Measurements from ENCODE around the gene NPAS3.
A peak's percentile ranks its signal among the peaks of the same experiment; 100 is the strongest.

The NPAS3 gene

GRCh38 chr14:33017016-33017415, 78.3 kb downstream of the NPAS3 start:
- no peak for DNase-seq

GRCh38 chr14:33019346-33019745, 80.7 kb downstream of the NPAS3 start:
- no peak for DNase-seq

- DNase-seq = no peak
Observed at GRCh38 chr14:33026850-33027430, 88.3 kb downstream of the NPAS3 start.

- DNase-seq = no peak
Observed at GRCh38 chr14:33029511-33029910, 90.8 kb downstream of the NPAS3 start.

GRCh38 chr14:33030386-33030785, 91.7 kb downstream of the NPAS3 start:
- DNase-seq = no peak

- DNase-seq = no peak
Observed at GRCh38 chr14:33035416-33036194, 96.9 kb downstream of the NPAS3 start.

- no peak for DNase-seq
Observed at GRCh38 chr14:33039311-33039710, 100.6 kb downstream of the NPAS3 start.

- no peak for DNase-seq
Observed at GRCh38 chr14:33040372-33041140, 101.9 kb downstream of the NPAS3 start.

GRCh38 chr14:33042591-33042990, 103.9 kb downstream of the NPAS3 start:
- DNase-seq = no peak

GRCh38 chr14:33045760-33046159, 107.1 kb downstream of the NPAS3 start:
- DNase-seq = no peak

- peak; percentile 98 for DNase-seq
Observed at GRCh38 chr14:33052943-33053342, 114.3 kb downstream of the NPAS3 start.

- no peak for DNase-seq
Observed at GRCh38 chr14:33056213-33056612, 117.5 kb downstream of the NPAS3 start.

- DNase-seq = no peak
Observed at GRCh38 chr14:33057585-33057984, 118.9 kb downstream of the NPAS3 start.

GRCh38 chr14:33061667-33062325, 123.1 kb downstream of the NPAS3 start:
- peak in 1 of 2 experiments; percentile 26 for DNase-seq

GRCh38 chr14:33062476-33062875, 123.8 kb downstream of the NPAS3 start:
- DNase-seq = peak; percentile 27 to 56

- no peak for DNase-seq
Observed at GRCh38 chr14:33062881-33063280, 124.2 kb downstream of the NPAS3 start.

GRCh38 chr14:33063521-33063920, 124.8 kb downstream of the NPAS3 start:
- DNase-seq = no peak

GRCh38 chr14:33065634-33066033, 127.0 kb downstream of the NPAS3 start:
- no peak for DNase-seq

GRCh38 chr14:33068040-33068439, 129.4 kb downstream of the NPAS3 start:
- no peak for DNase-seq

GRCh38 chr14:33068626-33069025, 129.9 kb downstream of the NPAS3 start:
- DNase-seq = no peak

GRCh38 chr14:33070475-33070874, 131.8 kb downstream of the NPAS3 start:
- no peak for DNase-seq

- DNase-seq = no peak
Observed at GRCh38 chr14:33073023-33073422, 134.3 kb downstream of the NPAS3 start.

GRCh38 chr14:33081259-33081658, 142.6 kb downstream of the NPAS3 start:
- DNase-seq = peak; percentile 67 to 82
